Heart left ventricle (tissue), 13 donors: ENCODE results near the gene SETD6.

ENCODE experiments used
- CTCF ChIP-seq, 12 donors: fragments of 200-600 bp; sonication (generic) in 4 of 12; IDR thresholded peaks; one replicate each; pipeline versions ENCODE4 v1.5.0 to v1.8.0; 2018 to 2022; ENCODE audit warnings: antibody characterized with exemption in 12 of 12, mild to moderate bottlenecking in 5 of 12
- POLR2A ChIP-seq, 2 donors: fragments of 450-650 bp; IDR thresholded peaks; one replicate each; pipeline ENCODE4 v1.6.1; 2017; ENCODE audit warnings: antibody characterized with exemption in 2 of 2, mild to moderate bottlenecking in 2 of 2, moderate library complexity in 2 of 2
- donor health status: ischemic (EF 13 %, LVEDD 7.1; RV severe dilation, severe dysfunction).
- donor health status: DM: no; HTN: yes; CAD: no.
- donor health status: DM: no; HTN: no; CAD: no.
- donor health status: ischemic (EF 25% LVEDD 6.9; RV normal size, moderate dysfunction).
- donor health status: ischemic (EF 25% LVEDD 5.7; RV mildly dilated, moderate dysfunction).
- donor health status: ischemic (EF 35%, LVEDD 5.7; RV mildly dilated, moderate dysfunction).
- donor health status: nonischemic (EF 11% LVEDD 7.7; RV severe dilation, severe dysfunction).
- donor health status: DM: yes; HTN: yes; CAD: no.
- donor health status: PGD.
- donor health status: ischemic (EF 29% LVEDD 5.4; RV normal size, mild dysfunction).
- donor health status: nonischemic (EF 23%, LVEDD 6.1; RV moderate dilation, normal function).

DNA sequence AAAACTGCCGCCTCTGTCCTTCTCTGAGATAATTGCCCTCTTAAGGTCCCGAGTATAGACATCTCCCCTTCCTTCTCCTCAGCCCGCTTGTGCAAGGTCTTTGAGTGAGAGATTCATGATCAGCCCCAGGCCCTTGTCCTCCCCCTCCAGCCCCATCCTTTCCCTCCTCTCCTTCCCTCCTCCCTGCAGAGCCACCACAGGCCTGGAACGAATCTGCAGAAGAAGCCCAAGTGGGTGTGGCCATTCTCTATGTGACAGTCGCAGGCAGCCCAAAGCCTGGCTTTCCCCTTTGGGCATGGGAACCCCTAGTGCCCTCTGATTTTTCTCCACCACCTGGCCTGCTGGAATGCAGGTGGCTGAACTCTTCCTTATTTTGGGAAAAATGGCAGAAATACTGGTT is 22.6 kb upstream of the SETD6 start:
- no peak for TF ChIP-seq POLR2A (IDR thresholded peaks at IDR 0.05)
- no peak for TF ChIP-seq CTCF (IDR thresholded peaks at IDR 0.05)
